Measurements from ENCODE around the gene LRMDA.

- TF ChIP-seq POLR2A (IDR thresholded peaks at IDR 0.05) (no peak), CTCF (IDR thresholded peaks at IDR 0.05) (no peak)
These were observed 351.2 kb downstream of the LRMDA start for GRCh38 chr10:75782463-75783248.
